ENCODE results near the gene RPS6KB2. TPM values are rescaled to one million over a fixed set of nuclear protein-coding genes. Genes with fewer than 3 reads are reported as not detected.
A peak's percentile ranks its signal among the peaks of the same experiment; 100 is the strongest.

RPS6KB2 gene
- total RNA-seq, 1 experiment from 2014 or later, result 116 TPM

DNA sequence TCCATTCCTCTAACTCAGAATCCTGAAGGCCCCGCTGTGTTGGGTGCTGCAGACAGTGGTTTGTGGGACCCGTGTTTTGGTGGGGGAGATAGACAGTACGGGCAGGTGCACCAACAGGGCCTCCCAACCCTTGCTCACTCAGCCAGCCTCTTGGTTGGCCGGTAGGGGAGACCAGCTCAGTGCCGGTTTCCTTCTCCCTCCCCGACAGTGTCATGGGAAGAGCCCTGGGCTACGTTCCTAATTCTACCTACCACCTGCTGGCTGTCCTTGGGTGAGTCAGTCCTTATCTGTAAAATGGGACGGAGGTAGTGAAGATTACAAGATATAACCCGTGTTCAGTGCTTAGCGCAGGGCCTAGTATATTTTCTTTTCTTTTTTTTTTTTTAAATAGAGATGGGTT lies 34.9 kb downstream of the RPS6KB2 start:
- H3K4me3 Mint-ChIP-seq (ENCODE audit: unreplicated experiment), result no peak overlapping the region
- peaks cover 23% of the 10 kb centered on the region for H3K36me3 Mint-ChIP-seq (ENCODE audit: insufficient read depth, unreplicated experiment)
- ChIA-PET POLR2A (interaction anchor here (0.5 to 1.0 kb wide), 2 partner anchors 20 to 117 kb away, joined by 3 to 6 read pairs; partner anchors contain the start of gene CORO1B), CTCF (interaction anchor here (0.7 kb wide), 1 partner anchor 74 kb away, joined by 3 read pairs; no protein-coding TSS in a partner anchor)
- intact Hi-C loops (cut with micrococcal nuclease; ENCODE audit: unreplicated experiment), result no loop called here
- Histone ChIP-seq H3K36me3 (ENCODE audit: control insufficient read depth, insufficient read depth, low read length) (no peaks in the 10 kb centered on the region), H3K4me1 (peaks cover 21% of the 10 kb centered on the region), H3K4me3 (ENCODE audit: low read depth, low read length) (no peak overlapping the region), H3K27me3 (replicated peaks; ENCODE audit: control insufficient read depth, insufficient read depth, low read length) (no peaks in the 10 kb centered on the region), H3K9me3 (no peaks in the 10 kb centered on the region)
- no peaks in the 10 kb centered on the region for H3K9me3 Mint-ChIP-seq (ENCODE audit: unreplicated experiment)
- H3K27ac Mint-ChIP-seq (ENCODE audit: unreplicated experiment), result no peak overlapping the region
- no TSS peak for BruUV-seq (replicated peaks)
- no peaks in the 10 kb centered on the region for H3K27me3 Mint-ChIP-seq (ENCODE audit: insufficient read depth, unreplicated experiment)
- H3K4me1 Mint-ChIP-seq (ENCODE audit: low read depth, unreplicated experiment), result peaks cover 16% of the 10 kb centered on the region
- DNase-seq, result peak in 1 of 2 experiments; percentile 39
- TF ChIP-seq, protein P1, sequence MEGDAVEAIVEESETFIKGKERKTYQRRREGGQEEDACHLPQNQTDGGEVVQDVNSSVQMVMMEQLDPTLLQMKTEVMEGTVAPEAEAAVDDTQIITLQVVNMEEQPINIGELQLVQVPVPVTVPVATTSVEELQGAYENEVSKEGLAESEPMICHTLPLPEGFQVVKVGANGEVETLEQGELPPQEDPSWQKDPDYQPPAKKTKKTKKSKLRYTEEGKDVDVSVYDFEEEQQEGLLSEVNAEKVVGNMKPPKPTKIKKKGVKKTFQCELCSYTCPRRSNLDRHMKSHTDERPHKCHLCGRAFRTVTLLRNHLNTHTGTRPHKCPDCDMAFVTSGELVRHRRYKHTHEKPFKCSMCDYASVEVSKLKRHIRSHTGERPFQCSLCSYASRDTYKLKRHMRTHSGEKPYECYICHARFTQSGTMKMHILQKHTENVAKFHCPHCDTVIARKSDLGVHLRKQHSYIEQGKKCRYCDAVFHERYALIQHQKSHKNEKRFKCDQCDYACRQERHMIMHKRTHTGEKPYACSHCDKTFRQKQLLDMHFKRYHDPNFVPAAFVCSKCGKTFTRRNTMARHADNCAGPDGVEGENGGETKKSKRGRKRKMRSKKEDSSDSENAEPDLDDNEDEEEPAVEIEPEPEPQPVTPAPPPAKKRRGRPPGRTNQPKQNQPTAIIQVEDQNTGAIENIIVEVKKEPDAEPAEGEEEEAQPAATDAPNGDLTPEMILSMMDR (IDR thresholded peaks at IDR 0.05; ENCODE audit: insufficient read depth in 1 of 2, low read depth in 1 of 2, low read length in 1 of 2, severe bottlenecking in 1 of 2, unreplicated experiment in 1 of 2), result no peak

DNA sequence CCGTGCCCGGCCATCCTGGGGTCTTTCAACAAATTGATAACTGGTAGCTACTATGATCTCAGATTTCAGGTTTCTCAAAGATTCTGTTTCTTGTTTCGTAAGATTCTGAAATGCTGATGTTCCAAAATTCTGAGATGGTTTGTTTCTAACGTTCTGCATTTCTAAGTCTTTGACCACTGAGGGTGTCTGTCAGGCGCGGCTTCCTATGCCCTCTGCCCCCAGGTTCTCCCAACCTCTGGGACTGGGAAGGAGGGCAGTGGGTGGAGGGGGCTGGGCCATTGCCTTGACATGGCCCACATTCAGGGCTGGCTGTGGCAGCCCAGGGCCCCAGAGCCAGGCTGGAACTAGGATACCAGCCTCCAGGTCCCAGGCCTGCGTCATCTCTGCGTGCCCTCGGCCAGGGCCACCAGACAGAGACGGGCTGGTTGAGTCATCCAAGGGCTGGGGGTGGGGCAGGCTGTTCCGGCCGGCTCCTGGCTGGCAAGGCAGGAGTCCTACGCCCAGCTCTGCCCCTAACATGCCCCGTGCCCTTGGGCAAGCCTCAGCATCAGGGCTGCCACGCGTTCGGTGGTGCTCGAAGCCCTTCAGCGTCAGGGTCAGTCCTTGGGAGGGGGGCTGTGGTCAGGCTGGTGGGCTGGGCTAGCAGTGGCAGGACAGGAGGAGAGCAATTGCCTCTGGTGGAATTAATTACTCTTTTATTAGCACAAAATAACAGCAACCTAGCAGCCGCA lies 35.6 kb downstream of the RPS6KB2 start:
- peak overlapping the region; percentile 39 for H3K4me3 ChIP-seq (ENCODE audit: low read depth, low read length)
- BruUV-seq (replicated peaks), result TSS peak; percentile 1
- peaks cover 20% of the 10 kb centered on the region for H3K4me1 Mint-ChIP-seq (ENCODE audit: low read depth, unreplicated experiment)
- peaks cover 28% of the 10 kb centered on the region for H3K36me3 Mint-ChIP-seq (ENCODE audit: insufficient read depth, unreplicated experiment)
- H3K27me3 Mint-ChIP-seq (ENCODE audit: insufficient read depth, unreplicated experiment), result no peaks in the 10 kb centered on the region
- no peaks in the 10 kb centered on the region for H3K9me3 ChIP-seq
- POLR2A ChIA-PET, result no interaction called here
- intact Hi-C loops (cut with micrococcal nuclease; ENCODE audit: unreplicated experiment), result loop anchor here (1.0 kb wide), 3 partner anchors 19 to 43 kb away; partner anchors contain the start of genes AIP and CORO1B
- peak overlapping the region; percentile 86 for H3K27ac Mint-ChIP-seq (ENCODE audit: unreplicated experiment)
- H3K4me3 Mint-ChIP-seq (ENCODE audit: unreplicated experiment), result peak overlapping the region; percentile 96
- no peaks in the 10 kb centered on the region for H3K36me3 ChIP-seq (ENCODE audit: control insufficient read depth, insufficient read depth, low read length)
- CTCF ChIA-PET, result interaction anchor here (0.7 kb wide), 1 partner anchor 75 kb away, joined by 3 read pairs; no protein-coding TSS in a partner anchor
- DNase-seq, result peak in 1 of 2 experiments; percentile 43
- no peaks in the 10 kb centered on the region for H3K27me3 ChIP-seq (replicated peaks; ENCODE audit: control insufficient read depth, insufficient read depth, low read length)
- TF ChIP-seq, protein P1 (IDR thresholded peaks at IDR 0.05; ENCODE audit: insufficient read depth in 1 of 2, low read depth in 1 of 2, low read length in 1 of 2, severe bottlenecking in 1 of 2, unreplicated experiment in 1 of 2), result no peak
- H3K9me3 Mint-ChIP-seq (ENCODE audit: unreplicated experiment), result no peaks in the 10 kb centered on the region
- peaks cover 23% of the 10 kb centered on the region for H3K4me1 ChIP-seq

DNA sequence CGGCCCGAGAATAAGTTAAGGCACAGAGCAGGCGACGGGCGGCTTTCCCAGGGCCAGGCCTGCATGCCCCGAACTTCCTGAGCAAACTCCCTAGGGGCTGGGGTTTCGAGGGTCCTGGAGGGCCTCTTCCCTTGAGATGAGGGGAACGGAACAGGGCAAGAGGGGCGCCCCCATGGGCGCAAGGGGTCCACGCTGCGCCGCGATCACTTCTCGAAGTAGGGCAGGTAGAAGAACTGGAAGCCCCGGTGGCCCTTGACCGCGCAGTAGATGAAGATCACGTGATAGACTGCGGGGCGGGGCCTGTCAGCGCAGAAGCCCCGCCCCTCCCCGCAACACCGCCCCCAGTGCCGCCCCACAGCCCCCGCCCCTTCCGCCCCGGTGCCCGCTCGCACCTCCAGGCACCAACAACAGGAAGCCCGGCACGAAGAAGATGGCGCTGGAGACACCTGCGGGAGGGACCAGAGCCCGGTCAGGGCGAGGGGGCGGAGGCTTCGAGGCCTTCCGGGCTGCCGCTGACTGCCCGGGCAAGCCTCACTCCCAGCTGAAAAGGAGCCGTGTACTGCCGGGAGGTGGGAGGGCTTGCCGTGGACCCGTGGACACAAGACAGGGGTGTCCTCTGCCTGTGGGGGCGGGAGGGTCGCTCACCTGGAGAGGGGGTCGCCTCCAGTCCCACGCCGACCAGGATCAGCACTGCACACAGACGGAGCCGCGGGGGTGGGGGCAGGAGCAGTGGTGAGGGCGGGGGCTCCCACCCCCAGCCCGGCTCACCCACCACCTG lies 36.3 kb downstream of the RPS6KB2 start:
- Histone ChIP-seq H3K4me1 (peaks cover 27% of the 10 kb centered on the region), H3K27me3 (replicated peaks; ENCODE audit: control insufficient read depth, insufficient read depth, low read length) (no peaks in the 10 kb centered on the region), H3K4me3 (ENCODE audit: low read depth, low read length) (peak overlapping the region; percentile 89), H3K36me3 (ENCODE audit: control insufficient read depth, insufficient read depth, low read length) (no peaks in the 10 kb centered on the region), H3K9me3 (no peaks in the 10 kb centered on the region)
- no peaks in the 10 kb centered on the region for H3K9me3 Mint-ChIP-seq (ENCODE audit: unreplicated experiment)
- ChIA-PET CTCF (interaction anchor here (0.5 to 2.0 kb wide), 6 partner anchors 9 to 586 kb away, joined by 3 to 18 read pairs (median 3); partner anchors contain the start of gene PPP1CA), POLR2A (interaction anchor here (0.5 to 1.5 kb wide), 7 partner anchors 18 to 973 kb away, joined by 3 to 10 read pairs (median 3); partner anchors contain the start of genes AIP, CORO1B, PPP1CA and RBM4B)
- peak overlapping the region; percentile 96 for H3K4me3 Mint-ChIP-seq (ENCODE audit: unreplicated experiment)
- BruUV-seq (replicated peaks), result no TSS peak
- H3K4me1 Mint-ChIP-seq (ENCODE audit: low read depth, unreplicated experiment), result peaks cover 20% of the 10 kb centered on the region
- DNase-seq, result peak; percentile 99
- TF ChIP-seq, protein P1 (IDR thresholded peaks at IDR 0.05; ENCODE audit: insufficient read depth in 1 of 2, low read depth in 1 of 2, low read length in 1 of 2, severe bottlenecking in 1 of 2, unreplicated experiment in 1 of 2), result no peak
- peak overlapping the region; percentile 86 for H3K27ac Mint-ChIP-seq (ENCODE audit: unreplicated experiment)
- intact Hi-C loops (cut with micrococcal nuclease; ENCODE audit: unreplicated experiment), result loop anchor here (1.0 kb wide), 3 partner anchors 19 to 43 kb away; partner anchors contain the start of genes AIP and CORO1B
- H3K36me3 Mint-ChIP-seq (ENCODE audit: insufficient read depth, unreplicated experiment), result peaks cover 28% of the 10 kb centered on the region
- H3K27me3 Mint-ChIP-seq (ENCODE audit: insufficient read depth, unreplicated experiment), result no peaks in the 10 kb centered on the region
